ENCODE data around the gene ZPR1. TPM values are rescaled to one million over a fixed set of nuclear protein-coding genes. Genes with fewer than 3 reads are reported as not detected.
"Not testable (repeated sequence)": the region's sequence is repeated elsewhere in the genome, so short reads cannot be mapped to it uniquely, and the experiment has no call there.

The ZPR1 gene
- total RNA-seq, 4 donors from 2014 or later, result 25.4 to 48.7 (median 36.8) TPM

DNA sequence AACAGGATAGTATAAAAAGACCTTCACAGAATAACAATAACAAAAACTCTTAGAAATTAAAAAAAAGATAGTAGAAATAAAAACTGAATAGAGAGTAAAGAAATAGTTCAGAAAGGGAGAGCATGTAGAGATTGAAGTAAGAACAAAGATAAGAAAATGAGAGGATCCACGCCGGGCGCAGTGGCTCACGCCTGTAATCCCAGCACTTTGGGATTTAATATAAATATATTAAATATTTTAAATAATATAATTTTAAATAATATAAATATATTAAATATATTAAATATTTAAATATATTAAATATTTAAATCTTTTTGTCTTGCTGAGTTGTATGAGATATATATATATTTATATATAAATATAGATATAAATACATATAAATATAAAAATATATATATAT lies 24.3 kb upstream of the ZPR1 start:
- H3K4me3 ChIP-seq, result no peak overlapping the region
- peaks cover 3% of the 10 kb centered on the region for H3K27me3 ChIP-seq
- no peak overlapping the region for H3K27ac ChIP-seq
- no peaks in the 10 kb centered on the region for H3K4me1 ChIP-seq
- DNase-seq (ENCODE audit: low spot score in 2 of 2), result no peak
- TF ChIP-seq POLR2AphosphoS5 (IDR thresholded peaks at IDR 0.05), result no peak
- no peak for TF ChIP-seq EP300 (IDR thresholded peaks at IDR 0.05)
- TF ChIP-seq, protein P1, sequence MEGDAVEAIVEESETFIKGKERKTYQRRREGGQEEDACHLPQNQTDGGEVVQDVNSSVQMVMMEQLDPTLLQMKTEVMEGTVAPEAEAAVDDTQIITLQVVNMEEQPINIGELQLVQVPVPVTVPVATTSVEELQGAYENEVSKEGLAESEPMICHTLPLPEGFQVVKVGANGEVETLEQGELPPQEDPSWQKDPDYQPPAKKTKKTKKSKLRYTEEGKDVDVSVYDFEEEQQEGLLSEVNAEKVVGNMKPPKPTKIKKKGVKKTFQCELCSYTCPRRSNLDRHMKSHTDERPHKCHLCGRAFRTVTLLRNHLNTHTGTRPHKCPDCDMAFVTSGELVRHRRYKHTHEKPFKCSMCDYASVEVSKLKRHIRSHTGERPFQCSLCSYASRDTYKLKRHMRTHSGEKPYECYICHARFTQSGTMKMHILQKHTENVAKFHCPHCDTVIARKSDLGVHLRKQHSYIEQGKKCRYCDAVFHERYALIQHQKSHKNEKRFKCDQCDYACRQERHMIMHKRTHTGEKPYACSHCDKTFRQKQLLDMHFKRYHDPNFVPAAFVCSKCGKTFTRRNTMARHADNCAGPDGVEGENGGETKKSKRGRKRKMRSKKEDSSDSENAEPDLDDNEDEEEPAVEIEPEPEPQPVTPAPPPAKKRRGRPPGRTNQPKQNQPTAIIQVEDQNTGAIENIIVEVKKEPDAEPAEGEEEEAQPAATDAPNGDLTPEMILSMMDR (IDR thresholded peaks at IDR 0.05), result no peak
- no peak for TF ChIP-seq POLR2A (IDR thresholded peaks at IDR 0.05)
- no peaks in the 10 kb centered on the region for H3K36me3 ChIP-seq
- WGBS, result 84% methylated on average over 4 of the region's 4 CpGs
- no peaks in the 10 kb centered on the region for H3K9me3 ChIP-seq

DNA sequence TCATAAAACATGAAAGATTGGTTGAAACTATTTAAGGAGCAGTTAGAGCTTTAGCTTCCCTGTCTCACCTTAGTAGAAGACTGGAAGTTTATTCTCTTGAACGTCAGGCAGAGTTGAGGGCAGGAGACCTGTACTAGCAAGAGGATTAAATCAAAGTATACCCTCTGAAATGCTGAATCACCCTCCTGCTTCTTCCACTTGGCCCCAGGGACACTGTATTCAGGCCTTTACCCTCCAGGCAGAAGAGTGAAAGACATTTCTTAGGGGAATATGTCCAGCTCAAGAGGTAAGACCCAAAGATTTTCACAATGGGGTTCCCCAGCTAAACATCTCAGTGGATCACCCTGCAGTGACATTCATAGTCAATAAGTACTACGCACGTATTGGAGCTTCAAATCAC lies 23.4 kb upstream of the ZPR1 start:
- H3K36me3 ChIP-seq, result no peaks in the 10 kb centered on the region
- H3K27me3 ChIP-seq, result peaks cover 3% of the 10 kb centered on the region
- H3K4me3 ChIP-seq, result no peak overlapping the region
- no peak for DNase-seq (ENCODE audit: low spot score in 2 of 2)
- H3K9me3 ChIP-seq, result no peaks in the 10 kb centered on the region
- no peak overlapping the region for H3K27ac ChIP-seq
- H3K4me1 ChIP-seq, result no peaks in the 10 kb centered on the region
- TF ChIP-seq POLR2A (IDR thresholded peaks at IDR 0.05), result no peak
- no peak for TF ChIP-seq EP300 (IDR thresholded peaks at IDR 0.05)
- TF ChIP-seq, protein P1 (IDR thresholded peaks at IDR 0.05), result no peak
- TF ChIP-seq POLR2AphosphoS5 (IDR thresholded peaks at IDR 0.05), result no peak
- 73% methylated on average over 3 of the region's 3 CpGs for WGBS

DNA sequence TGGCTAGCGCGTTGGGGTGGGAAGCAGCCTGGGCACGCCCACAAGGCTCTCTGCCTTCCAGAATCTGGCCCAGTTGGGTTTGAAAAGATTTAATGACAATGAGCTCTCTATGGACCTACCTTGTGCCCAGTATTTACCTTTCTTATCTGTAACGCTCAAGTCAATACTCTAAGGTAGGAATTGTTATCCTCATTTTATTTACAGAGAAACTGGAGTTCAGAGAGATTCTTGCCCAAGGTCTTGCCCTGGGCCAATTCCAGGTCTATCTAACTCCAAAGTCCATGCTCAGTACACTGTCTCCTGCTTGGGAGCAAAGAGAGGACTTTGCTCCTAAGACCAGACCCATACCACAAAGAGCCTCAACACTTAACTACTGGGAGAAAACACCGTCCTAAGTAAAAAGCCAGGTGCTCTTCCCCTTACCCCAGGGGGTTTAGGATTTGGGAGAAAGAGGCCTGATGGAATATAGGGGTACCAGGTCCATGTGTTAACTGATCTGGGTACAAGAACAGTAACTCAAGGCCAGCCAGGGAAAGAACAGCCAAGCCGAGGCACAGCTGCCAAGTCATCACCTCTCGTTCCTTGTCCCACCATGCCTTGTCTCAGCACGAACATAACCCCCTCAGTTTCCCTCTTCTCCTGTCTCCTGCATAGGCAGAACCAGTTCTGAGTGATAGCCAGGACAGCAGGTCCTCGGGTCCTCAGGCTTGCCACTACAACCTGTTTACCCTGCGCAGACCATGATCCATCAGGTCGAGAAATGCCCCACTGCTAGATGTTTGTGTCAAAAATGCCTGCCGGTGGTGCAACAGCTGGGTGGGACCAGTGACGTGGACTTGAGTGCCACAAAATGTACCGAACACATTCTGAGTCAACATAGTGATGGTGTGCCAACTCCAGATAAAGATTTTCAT lies 20.7 kb upstream of the ZPR1 start:
- H3K4me3 ChIP-seq, result no peak overlapping the region
- 74% methylated on average over 14 of the region's 14 CpGs for WGBS
- H3K4me1 ChIP-seq, result no peaks in the 10 kb centered on the region
- H3K36me3 ChIP-seq, result no peaks in the 10 kb centered on the region
- H3K27ac ChIP-seq, result no peak overlapping the region
- H3K27me3 ChIP-seq, result peaks cover 3% of the 10 kb centered on the region
- TF ChIP-seq POLR2A (IDR thresholded peaks at IDR 0.05), result no peak
- no peak for TF ChIP-seq POLR2AphosphoS5 (IDR thresholded peaks at IDR 0.05)
- TF ChIP-seq EP300 (IDR thresholded peaks at IDR 0.05), result no peak
- TF ChIP-seq, protein P1 (IDR thresholded peaks at IDR 0.05), result no peak
- no peaks in the 10 kb centered on the region for H3K9me3 ChIP-seq
- DNase-seq (ENCODE audit: low spot score in 2 of 2), result no peak

DNA sequence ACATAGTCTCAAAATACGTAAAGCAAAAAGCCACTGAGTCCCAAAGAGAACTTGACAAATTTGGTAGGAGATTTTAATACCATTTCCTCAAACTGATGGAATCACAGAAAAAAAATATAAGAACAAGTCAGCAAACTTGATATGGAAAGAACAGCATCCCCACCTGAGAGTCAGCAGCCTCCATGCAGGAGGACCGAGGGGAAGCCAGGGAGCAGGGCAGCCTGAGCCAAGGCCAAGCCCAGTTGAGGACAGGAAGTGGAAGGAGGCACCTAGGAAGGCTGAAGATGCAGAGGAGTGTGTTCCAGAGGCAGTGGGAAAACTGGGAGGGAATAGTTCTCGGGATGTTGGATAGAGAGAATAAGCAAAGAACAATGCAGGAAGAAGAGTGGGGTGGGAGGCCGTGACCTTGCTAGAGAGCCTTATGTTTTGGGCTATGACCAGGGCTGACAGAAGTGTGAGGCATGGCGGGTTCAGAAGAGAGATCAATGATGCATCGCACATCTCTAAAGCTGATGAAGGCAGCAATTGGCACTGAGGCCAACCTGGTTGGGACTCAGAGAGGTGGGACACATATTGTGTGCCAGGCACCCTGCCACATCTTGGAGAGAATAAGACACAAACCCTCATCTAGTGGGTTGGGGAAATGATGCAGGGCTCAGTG lies 19.9 kb upstream of the ZPR1 start:
- DNase-seq (ENCODE audit: low spot score in 2 of 2), result no peak
- 90% methylated on average over 6 of the region's 6 CpGs for WGBS
- peaks cover 3% of the 10 kb centered on the region for H3K27me3 ChIP-seq
- H3K4me3 ChIP-seq, result no peak overlapping the region
- H3K36me3 ChIP-seq, result no peaks in the 10 kb centered on the region
- no peaks in the 10 kb centered on the region for H3K4me1 ChIP-seq
- no peaks in the 10 kb centered on the region for H3K9me3 ChIP-seq
- H3K27ac ChIP-seq, result no peak overlapping the region
- TF ChIP-seq POLR2AphosphoS5 (IDR thresholded peaks at IDR 0.05) (no peak), POLR2A (IDR thresholded peaks at IDR 0.05) (no peak)
- TF ChIP-seq, protein P1 (IDR thresholded peaks at IDR 0.05), result no peak

DNA sequence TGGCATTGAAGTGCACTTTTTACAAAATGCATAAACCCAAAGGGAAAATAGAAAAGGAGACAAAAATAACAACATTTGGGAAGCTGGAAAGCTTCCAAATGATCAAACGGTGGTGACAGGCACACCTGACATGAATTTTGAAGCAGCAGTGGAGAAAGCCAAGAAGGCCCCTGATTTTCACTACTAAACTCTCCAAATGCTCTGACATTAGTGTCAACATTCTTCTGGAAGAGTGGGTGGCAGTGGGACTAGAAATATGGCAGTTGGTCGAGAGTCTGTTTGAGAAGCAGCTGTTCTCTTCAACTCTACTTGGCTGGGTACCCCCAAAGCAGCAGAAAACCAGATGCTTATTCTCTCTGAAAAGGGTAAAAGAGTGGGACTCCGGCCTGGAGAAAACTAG lies 16.2 kb upstream of the ZPR1 start:
- WGBS, result 59% methylated on average over 3 of the region's 3 CpGs
- DNase-seq (ENCODE audit: low spot score in 2 of 2), result no peak
- Histone ChIP-seq H3K27me3 (peaks cover 3% of the 10 kb centered on the region), H3K4me3 (no peak overlapping the region), H3K4me1 (no peaks in the 10 kb centered on the region), H3K36me3 (no peaks in the 10 kb centered on the region), H3K9me3 (no peaks in the 10 kb centered on the region), H3K27ac (no peak overlapping the region)
- TF ChIP-seq, protein P1 (IDR thresholded peaks at IDR 0.05), result no peak
- no peak for TF ChIP-seq POLR2AphosphoS5 (IDR thresholded peaks at IDR 0.05)
- TF ChIP-seq EP300 (IDR thresholded peaks at IDR 0.05), result no peak
- TF ChIP-seq POLR2A (IDR thresholded peaks at IDR 0.05), result no peak

DNA sequence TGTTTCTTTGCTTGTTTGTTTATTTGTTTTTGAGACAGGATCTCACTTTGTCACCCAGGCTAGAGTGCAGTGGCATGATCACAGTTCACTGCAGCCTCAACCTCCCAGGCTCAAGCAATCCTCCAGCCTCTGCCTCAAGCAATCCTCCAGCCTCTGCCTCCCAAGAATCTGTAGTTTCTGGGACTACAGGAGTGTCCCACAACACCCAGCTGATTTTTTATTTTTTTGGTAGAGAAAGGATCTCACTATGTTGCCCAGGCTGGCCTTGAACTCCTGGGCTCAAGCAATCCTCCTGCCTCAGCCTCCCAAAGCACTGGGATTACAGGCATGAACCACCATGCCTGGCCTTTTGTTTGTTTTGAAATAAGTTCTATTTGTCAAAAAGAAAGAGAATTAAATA lies 13.8 kb upstream of the ZPR1 start:
- not testable (repeated sequence) for H3K9me3 ChIP-seq; H3K4me1 ChIP-seq; H3K27ac ChIP-seq; H3K36me3 ChIP-seq; DNase-seq (ENCODE audit: low spot score in 2 of 2); H3K4me3 ChIP-seq; H3K27me3 ChIP-seq
